HepG2 (cell line): ENCODE results near the gene RFC2. TPM values are rescaled to one million over a fixed set of nuclear protein-coding genes. Genes with fewer than 3 reads are reported as not detected.

Experiments used
- CENPX ChIP-seq: sonication (generic); formaldehyde crosslinking; IDR thresholded peaks from 2 replicates; pipeline ENCODE4 v1.9.0; 2021; ENCODE audit warnings: mild to moderate bottlenecking, missing genetic modification reagents, moderate library complexity
- HMG20B ChIP-seq: conservative IDR thresholded peaks from 2 replicates; pipeline ENCODE4 v1.6.1; 2016; ENCODE audit warnings: missing genetic modification reagents, missing compliant biosample characterization
- HOXD1 ChIP-seq: sonication (generic); formaldehyde crosslinking; IDR thresholded peaks from 2 replicates; pipeline ENCODE4 v1.5.0; 2020; ENCODE audit warnings: missing genetic modification reagents
- MTF2 ChIP-seq: sonication (generic); formaldehyde crosslinking; IDR thresholded peaks from 2 replicates; pipeline ENCODE4 v1.5.0; 2020; ENCODE audit warnings: missing genetic modification reagents, borderline replicate concordance
- NCOR1 ChIP-seq: fragments of 200-600 bp; sonication (generic); IDR thresholded peaks from 2 replicates; pipeline ENCODE4 v1.7.0; 2017; ENCODE audit warnings: antibody characterized with exemption, low read length, borderline replicate concordance
- ONECUT2 ChIP-seq: sonication (generic); formaldehyde crosslinking; IDR thresholded peaks from 2 replicates; pipeline ENCODE4 v1.4.0; 2020; ENCODE audit warnings: missing genetic modification reagents
- RBM39 ChIP-seq: fragments of 200-400 bp; formaldehyde crosslinking; IDR thresholded peaks from one replicate; pipeline ENCODE4 v1.6.1; 2018; ENCODE audit warnings: antibody characterized with exemption, mild to moderate bottlenecking, low read depth, low read length; ENCODE audit not compliant: poor library complexity, severe bottlenecking
- RNF2 ChIP-seq: fragments of 450-650 bp; conservative IDR thresholded peaks from 2 replicates; pipeline ENCODE4 v1.6.1; 2016; ENCODE audit warnings: low read depth
- SMC3 ChIP-seq: IDR thresholded peaks from 2 replicates; pipeline ENCODE4 v1.6.1; 2011; ENCODE audit warnings: low read length, improper control_type of control experiment
- SP5 ChIP-seq: IDR thresholded peaks from 2 replicates; pipeline ENCODE4 v1.6.1; 2016; ENCODE audit warnings: low read depth, borderline replicate concordance
- SRSF4 ChIP-seq: fragments of 200-400 bp; formaldehyde crosslinking; IDR thresholded peaks from one replicate; pipeline ENCODE4 v1.6.1; 2018; ENCODE audit warnings: mild to moderate bottlenecking, low read depth, low read length, moderate library complexity; ENCODE audit not compliant: poor library complexity, severe bottlenecking
- XRCC5 ChIP-seq: fragments of 200-400 bp; formaldehyde crosslinking; optimal IDR thresholded peaks from 2 replicates; pipeline ENCODE3; 2017; ENCODE audit warnings: mild to moderate bottlenecking, low read length
- ZFP36L1 ChIP-seq: sonication (generic); formaldehyde crosslinking; IDR thresholded peaks from 2 replicates; pipeline ENCODE4 v1.8.0; 2022; ENCODE audit warnings: mild to moderate bottlenecking, missing genetic modification reagents, moderate library complexity
- ZNF138 ChIP-seq: sonication (generic); formaldehyde crosslinking; IDR thresholded peaks from 2 replicates; pipeline ENCODE4 v1.5.0; 2020; ENCODE audit warnings: mild to moderate bottlenecking, low read depth, missing genetic modification reagents
- ZNF317 ChIP-seq: sonication (generic); formaldehyde crosslinking; IDR thresholded peaks from 2 replicates; pipeline ENCODE4 v1.5.0; 2020; ENCODE audit warnings: mild to moderate bottlenecking, missing genetic modification reagents
- ZNF451 ChIP-seq: sonication (generic); formaldehyde crosslinking; IDR thresholded peaks from 2 replicates; pipeline ENCODE4 v1.5.0; 2020; ENCODE audit warnings: mild to moderate bottlenecking, missing genetic modification reagents
- ZNF615 ChIP-seq: sonication (generic); formaldehyde crosslinking; IDR thresholded peaks from 2 replicates; pipeline ENCODE4 v1.5.0; 2020; ENCODE audit warnings: mild to moderate bottlenecking, missing genetic modification reagents, borderline replicate concordance
- ZNF652 ChIP-seq: IDR thresholded peaks from 2 replicates; pipeline ENCODE4 v1.6.1; 2016; ENCODE audit warnings: low read depth, borderline replicate concordance
- polyA plus RNA-seq, 8 experiments: library from polyadenylated mRNA; depleted of rRNA in 3 of 8; stranded (reverse) in 7 of 8; unstranded in 1 of 8; fragments of >200 nt; fragmentation: Illumina TruSeq in 4 of 8; extraction: Trizol in 4 of 8; gene quantifications; 2 replicates each; pipeline versions ENCODE4 v1.2.1 to v1.2.3, GENCODE V29; 2011 to 2016; ENCODE audit warnings: low read depth in 4 of 8, missing spikeins in 1 of 8, mixed read lengths in 1 of 8; ENCODE audit not compliant: insufficient read depth in 1 of 8
- total RNA-seq, 5 experiments: library from RNA; depleted of rRNA; stranded (reverse); fragments of >200 nt; fragmentation: Illumina TruSeq; extraction: Trizol; gene quantifications; 2 replicates each; pipeline ENCODE4 v1.2.3, GENCODE V29; 2016; ENCODE audit warnings: low read depth in 1 of 5
- TF ChIP-seq, protein P1 (sequence below): sonication (generic); formaldehyde crosslinking; IDR thresholded peaks from 2 replicates; pipeline ENCODE4 v1.4.0; 2020; ENCODE audit warnings: missing genetic modification reagents
- TF ChIP-seq, protein P2 (sequence below): sonication (generic); formaldehyde crosslinking; IDR thresholded peaks from 2 replicates; pipeline ENCODE4 v1.8.1; 2022; ENCODE audit warnings: low read depth, mild to moderate bottlenecking, missing genetic modification reagents
- TF ChIP-seq, protein P3 (sequence below): sonication (generic); formaldehyde crosslinking; IDR thresholded peaks from 2 replicates; pipeline ENCODE4 v1.4.0; 2020; ENCODE audit warnings: missing genetic modification reagents, low read depth, mild to moderate bottlenecking, borderline replicate concordance
- TF ChIP-seq, protein P4 (sequence below): sonication (generic); formaldehyde crosslinking; IDR thresholded peaks from 2 replicates; pipeline ENCODE4 v1.5.0; 2020; ENCODE audit warnings: mild to moderate bottlenecking, missing genetic modification reagents

RFC2 gene
- total and polyA plus RNA-seq, 2 of the 13 experiments (the other 11 are each of a cell fraction or from before 2014, with no cell fraction given): 14.6 to 43.5 TPM

DNA sequence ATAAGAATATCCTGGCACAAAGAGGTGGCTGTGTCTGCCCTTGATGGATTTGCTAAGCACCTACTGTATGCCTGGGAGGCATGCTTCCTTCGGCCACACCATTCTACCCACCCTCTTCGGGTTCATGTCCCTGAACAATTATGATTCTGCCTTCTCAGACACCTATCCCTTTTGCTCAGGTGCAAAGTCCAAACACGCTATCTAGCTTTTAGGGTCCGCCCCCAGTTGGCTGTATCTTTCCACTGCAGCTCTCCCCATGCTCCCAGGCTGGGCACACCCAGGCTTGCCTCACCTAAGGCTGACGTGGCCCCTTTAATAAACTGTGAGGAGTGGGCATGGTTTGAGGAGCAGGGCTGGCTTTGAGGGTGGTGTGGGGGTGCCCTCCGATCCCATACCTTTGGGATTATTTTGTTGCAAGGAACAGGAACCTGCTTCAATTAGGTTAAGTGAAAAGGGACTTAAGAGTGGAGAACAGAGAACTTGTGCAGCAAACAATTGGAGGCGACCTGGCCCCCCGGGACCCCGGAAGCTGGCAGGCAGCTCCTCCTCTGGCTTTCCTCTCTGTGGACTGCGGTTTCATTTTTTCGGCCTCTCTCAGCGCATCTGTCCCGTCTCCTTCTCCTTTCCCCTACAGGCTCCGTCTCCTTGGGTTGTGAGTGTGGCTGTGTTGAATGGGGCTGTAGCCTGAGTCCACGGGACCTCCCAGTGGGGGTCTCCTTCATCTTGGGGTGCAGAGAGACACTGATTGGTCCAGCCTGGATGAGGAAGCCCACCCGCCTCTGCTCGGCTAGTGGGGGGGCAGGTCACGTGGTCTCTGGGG lies 38.8 kb upstream of the RFC2 start (continued):
- TF ChIP-seq SRSF4 (no peak), ONECUT2 (CRISPR knock-in tag) (0 out of 2 replicates have a peak, but pooled peaks have one; percentile 10), RNF2 (no peak), HOXD1 (CRISPR knock-in tag) (no peak), MTF2 (CRISPR knock-in tag) (no peak), NCOR1 (peak; percentile 78), SMC3 (no peak), ZNF652 (no peak), ZNF138 (0 out of 2 replicates have a peak, but pooled peaks have one; percentile 43), ZNF615 (CRISPR knock-in tag) (no peak), CENPX (CRISPR knock-in tag) (no peak), RBM39 (peak; percentile 81), XRCC5 (peak; percentile 19), ZNF451 (CRISPR knock-in tag) (no peak), ZNF317 (CRISPR knock-in tag) (0 out of 2 replicates have a peak, but pooled peaks have one; percentile 16), ZFP36L1 (CRISPR knock-in tag) (0 out of 2 replicates have a peak, but pooled peaks have one; percentile 43), SP5 (CRISPR knock-in tag) (peak; percentile 79), HMG20B (CRISPR knock-in tag) (no peak)
- TF ChIP-seq, protein P1, sequence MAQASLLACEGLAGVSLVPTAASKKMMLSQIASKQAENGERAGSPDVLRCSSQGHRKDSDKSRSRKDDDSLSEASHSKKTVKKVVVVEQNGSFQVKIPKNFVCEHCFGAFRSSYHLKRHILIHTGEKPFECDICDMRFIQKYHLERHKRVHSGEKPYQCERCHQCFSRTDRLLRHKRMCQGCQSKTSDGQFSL (CRISPR knock-in tag): peak; percentile 98
- TF ChIP-seq, protein P2, sequence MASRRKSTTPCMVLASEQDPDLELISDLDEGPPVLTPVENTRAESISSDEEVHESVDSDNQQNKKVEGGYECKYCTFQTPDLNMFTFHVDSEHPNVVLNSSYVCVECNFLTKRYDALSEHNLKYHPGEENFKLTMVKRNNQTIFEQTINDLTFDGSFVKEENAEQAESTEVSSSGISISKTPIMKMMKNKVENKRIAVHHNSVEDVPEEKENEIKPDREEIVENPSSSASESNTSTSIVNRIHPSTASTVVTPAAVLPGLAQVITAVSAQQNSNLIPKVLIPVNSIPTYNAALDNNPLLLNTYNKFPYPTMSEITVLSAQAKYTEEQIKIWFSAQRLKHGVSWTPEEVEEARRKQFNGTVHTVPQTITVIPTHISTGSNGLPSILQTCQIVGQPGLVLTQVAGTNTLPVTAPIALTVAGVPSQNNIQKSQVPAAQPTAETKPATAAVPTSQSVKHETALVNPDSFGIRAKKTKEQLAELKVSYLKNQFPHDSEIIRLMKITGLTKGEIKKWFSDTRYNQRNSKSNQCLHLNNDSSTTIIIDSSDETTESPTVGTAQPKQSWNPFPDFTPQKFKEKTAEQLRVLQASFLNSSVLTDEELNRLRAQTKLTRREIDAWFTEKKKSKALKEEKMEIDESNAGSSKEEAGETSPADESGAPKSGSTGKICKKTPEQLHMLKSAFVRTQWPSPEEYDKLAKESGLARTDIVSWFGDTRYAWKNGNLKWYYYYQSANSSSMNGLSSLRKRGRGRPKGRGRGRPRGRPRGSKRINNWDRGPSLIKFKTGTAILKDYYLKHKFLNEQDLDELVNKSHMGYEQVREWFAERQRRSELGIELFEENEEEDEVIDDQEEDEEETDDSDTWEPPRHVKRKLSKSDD (CRISPR knock-in tag): no peak
- TF ChIP-seq, protein P3, sequence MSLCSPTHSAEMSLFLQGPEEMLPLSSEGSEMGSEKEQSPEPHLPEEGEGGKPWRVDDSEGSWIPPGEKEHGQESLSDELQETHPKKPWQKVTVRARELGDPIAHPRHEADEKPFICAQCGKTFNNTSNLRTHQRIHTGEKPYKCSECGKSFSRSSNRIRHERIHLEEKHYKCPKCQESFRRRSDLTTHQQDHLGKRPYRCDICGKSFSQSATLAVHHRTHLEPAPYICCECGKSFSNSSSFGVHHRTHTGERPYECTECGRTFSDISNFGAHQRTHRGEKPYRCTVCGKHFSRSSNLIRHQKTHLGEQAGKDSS (CRISPR knock-in tag): 0 out of 2 replicates have a peak, but pooled peaks have one; percentile 59
- TF ChIP-seq, protein P4, sequence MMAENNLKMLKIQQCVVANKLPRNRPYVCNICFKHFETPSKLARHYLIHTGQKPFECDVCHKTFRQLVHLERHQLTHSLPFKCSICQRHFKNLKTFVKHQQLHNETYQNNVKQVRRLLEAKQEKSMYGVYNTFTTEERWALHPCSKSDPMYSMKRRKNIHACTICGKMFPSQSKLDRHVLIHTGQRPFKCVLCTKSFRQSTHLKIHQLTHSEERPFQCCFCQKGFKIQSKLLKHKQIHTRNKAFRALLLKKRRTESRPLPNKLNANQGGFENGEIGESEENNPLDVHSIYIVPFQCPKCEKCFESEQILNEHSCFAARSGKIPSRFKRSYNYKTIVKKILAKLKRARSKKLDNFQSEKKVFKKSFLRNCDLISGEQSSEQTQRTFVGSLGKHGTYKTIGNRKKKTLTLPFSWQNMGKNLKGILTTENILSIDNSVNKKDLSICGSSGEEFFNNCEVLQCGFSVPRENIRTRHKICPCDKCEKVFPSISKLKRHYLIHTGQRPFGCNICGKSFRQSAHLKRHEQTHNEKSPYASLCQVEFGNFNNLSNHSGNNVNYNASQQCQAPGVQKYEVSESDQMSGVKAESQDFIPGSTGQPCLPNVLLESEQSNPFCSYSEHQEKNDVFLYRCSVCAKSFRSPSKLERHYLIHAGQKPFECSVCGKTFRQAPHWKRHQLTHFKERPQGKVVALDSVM: peak; percentile 31; the same call in 1 of the 2 replicates
